ENCODE measurements around the gene EDAR. TPM values are rescaled to one million over a fixed set of nuclear protein-coding genes. Genes with fewer than 3 reads are reported as not detected.

Gene EDAR
- total RNA-seq, 1 experiment from 2014 or later, result 0.15 TPM

DNA sequence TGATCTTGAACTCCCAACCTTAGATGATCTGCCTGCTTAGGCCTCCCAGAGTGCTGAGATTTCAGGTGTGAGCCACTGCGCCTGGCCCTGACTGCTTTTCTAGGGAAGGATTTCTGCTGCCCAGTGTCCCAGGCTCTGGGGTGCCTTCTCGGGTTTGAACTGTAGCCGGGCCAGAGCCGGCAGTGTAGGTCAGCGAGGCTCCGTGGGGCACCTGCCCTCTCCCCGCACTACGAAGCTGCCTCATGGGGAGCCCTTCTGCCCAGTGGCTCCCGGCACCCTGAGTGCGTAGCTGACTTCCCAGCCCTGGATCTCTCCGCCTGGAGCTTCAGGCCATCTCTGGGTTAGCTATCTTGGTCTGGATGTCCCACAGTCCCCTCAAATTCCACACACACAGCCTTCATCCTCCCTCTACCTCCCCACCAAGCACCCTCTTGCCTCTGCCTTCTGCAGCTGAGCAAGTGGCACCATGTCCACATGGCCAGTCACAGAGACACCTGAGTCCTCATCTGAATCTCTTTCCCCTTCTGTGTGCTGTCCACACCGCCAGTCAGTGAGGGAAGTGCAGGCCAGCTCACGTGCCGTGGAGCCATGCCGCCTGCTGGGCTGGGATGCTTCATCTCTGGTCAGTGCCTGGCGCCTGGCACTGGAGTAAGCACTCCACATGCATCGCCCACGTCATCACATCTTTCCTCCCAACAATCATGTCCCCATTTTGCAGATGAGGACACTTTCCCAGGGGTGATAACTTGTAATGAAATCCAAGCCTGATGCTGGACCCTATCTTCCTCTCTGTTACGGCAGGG is 69.2 kb downstream of the EDAR start:
- H3K4me2 ChIP-seq (ENCODE audit: low read length), result no peak overlapping the region
- RAD21 ChIA-PET (ENCODE audit: low non-redundant PET in 1 of 2, low total read pairs in 2 of 2, uncharacterized antibody in 2 of 2, unreplicated experiment in 2 of 2), result no interaction called here
- DNase-seq (ENCODE audit: low read depth, low spot score) (no peak), ATAC-seq (no peak)
- no peak overlapping the region for H2AFZ ChIP-seq (ENCODE audit: low read depth, low read length, poor library complexity, severe bottlenecking)
- BruUV-seq (replicated peaks), result no TSS peak
- TF ChIP-seq, protein P1, sequence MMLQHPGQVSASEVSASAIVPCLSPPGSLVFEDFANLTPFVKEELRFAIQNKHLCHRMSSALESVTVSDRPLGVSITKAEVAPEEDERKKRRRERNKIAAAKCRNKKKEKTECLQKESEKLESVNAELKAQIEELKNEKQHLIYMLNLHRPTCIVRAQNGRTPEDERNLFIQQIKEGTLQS (IDR thresholded peaks at IDR 0.05), result no peak
- TF ChIP-seq EZH2 (IDR thresholded peaks at IDR 0.05) (no peak), RAD21 (IDR thresholded peaks at IDR 0.05; ENCODE audit: low read depth) (no peak)
- no peak overlapping the region for H3K9ac ChIP-seq (ENCODE audit: low read length)
- no peaks in the 10 kb centered on the region for H4K20me1 ChIP-seq (ENCODE audit: insufficient read depth)
- H3K79me2 ChIP-seq (ENCODE audit: insufficient read depth, low read length), result no peaks in the 10 kb centered on the region
- H3K4me1 ChIP-seq (ENCODE audit: control insufficient read depth in 1 of 2, insufficient read depth in 2 of 2, low read length in 2 of 2), result peaks cover 4 to 22% of the 10 kb centered on the region in 2 experiments; a peak in 3 of 4 replicates
- intact Hi-C loops (cut with micrococcal nuclease), result no loop called here
- CTCF ChIA-PET, result no interaction called here
- POLR2A ChIA-PET, result no interaction called here
- no peaks in the 10 kb centered on the region for H3K9me2 ChIP-seq (ENCODE audit: insufficient read depth)
- H3K9me3 ChIP-seq (ENCODE audit: control insufficient read depth in 1 of 2, insufficient read depth in 1 of 2, low read depth in 1 of 2, low read length in 2 of 2), result no peaks in the 10 kb centered on the region
- no peak overlapping the region for H3K27ac ChIP-seq (ENCODE audit: low read depth, low read length)
- no peak overlapping the region for H3K4me3 ChIP-seq (replicated peaks in 1 of 2; ENCODE audit: low read depth in 1 of 2, low read length in 2 of 2)
- H3K27me3 ChIP-seq (ENCODE audit: insufficient read depth, low read length), result no peaks in the 10 kb centered on the region
- H3K36me3 ChIP-seq (ENCODE audit: control insufficient read depth in 1 of 2, insufficient read depth in 2 of 2, low read length in 2 of 2), result no peaks in the 10 kb centered on the region

DNA sequence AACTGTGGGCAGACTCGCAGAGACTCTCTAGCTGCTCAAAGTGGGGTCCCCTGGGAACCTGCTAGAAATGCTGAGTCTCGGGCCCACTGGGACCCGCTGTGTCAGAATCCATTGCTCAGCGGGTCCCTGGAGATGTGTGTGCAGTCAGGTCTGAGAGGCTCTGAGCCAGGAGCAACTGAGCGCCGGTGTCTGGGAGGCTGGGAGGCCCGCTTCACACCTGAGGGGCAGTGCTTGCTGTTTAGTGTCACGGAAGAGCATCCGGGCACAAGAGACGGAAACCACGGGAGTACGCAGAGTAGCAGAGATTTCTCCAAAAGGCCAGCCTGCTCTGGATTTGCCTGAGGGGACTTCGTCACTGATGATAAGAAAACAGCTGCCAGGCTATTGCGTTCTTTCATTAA is 70.1 kb downstream of the EDAR start:
- Histone ChIP-seq H3K36me3 (ENCODE audit: control insufficient read depth in 1 of 2, insufficient read depth in 2 of 2, low read length in 2 of 2) (no peaks in the 10 kb centered on the region), H2AFZ (ENCODE audit: low read depth, low read length, poor library complexity, severe bottlenecking) (no peak overlapping the region), H3K9ac (ENCODE audit: low read length) (no peak overlapping the region), H3K27me3 (ENCODE audit: insufficient read depth, low read length) (no peaks in the 10 kb centered on the region), H4K20me1 (ENCODE audit: insufficient read depth) (no peaks in the 10 kb centered on the region), H3K27ac (ENCODE audit: low read depth, low read length) (no peak overlapping the region), H3K9me3 (ENCODE audit: control insufficient read depth in 1 of 2, insufficient read depth in 1 of 2, low read depth in 1 of 2, low read length in 2 of 2) (no peaks in the 10 kb centered on the region), H3K9me2 (ENCODE audit: insufficient read depth) (no peaks in the 10 kb centered on the region), H3K4me1 (ENCODE audit: control insufficient read depth in 1 of 2, insufficient read depth in 2 of 2, low read length in 2 of 2) (peaks cover 4 to 22% of the 10 kb centered on the region in 2 experiments; a peak in 3 of 4 replicates), H3K79me2 (ENCODE audit: insufficient read depth, low read length) (no peaks in the 10 kb centered on the region), H3K4me3 (replicated peaks in 1 of 2; ENCODE audit: low read depth in 1 of 2, low read length in 2 of 2) (no peak overlapping the region), H3K4me2 (ENCODE audit: low read length) (no peak overlapping the region)
- intact Hi-C loops (cut with micrococcal nuclease), result no loop called here
- ChIA-PET RAD21 (ENCODE audit: low non-redundant PET in 1 of 2, low total read pairs in 2 of 2, uncharacterized antibody in 2 of 2, unreplicated experiment in 2 of 2) (no interaction called here), POLR2A (no interaction called here), CTCF (no interaction called here)
- BruUV-seq (replicated peaks), result no TSS peak
- DNase-seq (ENCODE audit: low read depth, low spot score) (no peak), ATAC-seq (no peak)
- no peak for TF ChIP-seq ZNF274 (IDR thresholded peaks at IDR 0.05; ENCODE audit: low read depth, low read length)
- no peak for TF ChIP-seq RAD21 (IDR thresholded peaks at IDR 0.05; ENCODE audit: low read depth)
- TF ChIP-seq, protein P2, sequence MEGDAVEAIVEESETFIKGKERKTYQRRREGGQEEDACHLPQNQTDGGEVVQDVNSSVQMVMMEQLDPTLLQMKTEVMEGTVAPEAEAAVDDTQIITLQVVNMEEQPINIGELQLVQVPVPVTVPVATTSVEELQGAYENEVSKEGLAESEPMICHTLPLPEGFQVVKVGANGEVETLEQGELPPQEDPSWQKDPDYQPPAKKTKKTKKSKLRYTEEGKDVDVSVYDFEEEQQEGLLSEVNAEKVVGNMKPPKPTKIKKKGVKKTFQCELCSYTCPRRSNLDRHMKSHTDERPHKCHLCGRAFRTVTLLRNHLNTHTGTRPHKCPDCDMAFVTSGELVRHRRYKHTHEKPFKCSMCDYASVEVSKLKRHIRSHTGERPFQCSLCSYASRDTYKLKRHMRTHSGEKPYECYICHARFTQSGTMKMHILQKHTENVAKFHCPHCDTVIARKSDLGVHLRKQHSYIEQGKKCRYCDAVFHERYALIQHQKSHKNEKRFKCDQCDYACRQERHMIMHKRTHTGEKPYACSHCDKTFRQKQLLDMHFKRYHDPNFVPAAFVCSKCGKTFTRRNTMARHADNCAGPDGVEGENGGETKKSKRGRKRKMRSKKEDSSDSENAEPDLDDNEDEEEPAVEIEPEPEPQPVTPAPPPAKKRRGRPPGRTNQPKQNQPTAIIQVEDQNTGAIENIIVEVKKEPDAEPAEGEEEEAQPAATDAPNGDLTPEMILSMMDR (IDR thresholded peaks at IDR 0.05 in 2 of 3, conservative IDR thresholded peaks at IDR 0.05 in 1 of 3; ENCODE audit: borderline replicate concordance in 1 of 3, insufficient read depth in 1 of 3, low read depth in 2 of 3, low read length in 2 of 3), result no peak
- no peak for TF ChIP-seq EZH2 (IDR thresholded peaks at IDR 0.05)
- TF ChIP-seq ZFX (IDR thresholded peaks at IDR 0.05), result no peak
- no peak for TF ChIP-seq CBX3 (IDR thresholded peaks at IDR 0.05; ENCODE audit: low read depth)
- no peak for TF ChIP-seq FOSL1 (IDR thresholded peaks at IDR 0.05; ENCODE audit: low read depth)
- no peak for TF ChIP-seq SP1 (IDR thresholded peaks at IDR 0.05; ENCODE audit: low read depth)
- no peak for TF ChIP-seq YY1 (IDR thresholded peaks at IDR 0.05; ENCODE audit: extremely low read depth, insufficient replicate concordance, low read depth, low read length)
- no peak for TF ChIP-seq ELF1 (IDR thresholded peaks at IDR 0.05; ENCODE audit: borderline replicate concordance, low read depth)
